Suprapubic skin (tissue), 3 donors: ENCODE data around the gene GSC.

Experiments
- EP300 ChIP-seq: sonication (generic); formaldehyde crosslinking; IDR thresholded peaks from one replicate; pipeline ENCODE4 v1.6.1; 2017; ENCODE audit warnings: antibody characterized with exemption
- TF ChIP-seq, protein P1 (sequence below), 2 donors: fragments of 200-600 bp in 1 of 2; fragments of 450-650 bp in 1 of 2; sonication (generic) in 1 of 2; IDR thresholded peaks; one replicate each; pipeline ENCODE4 v1.5.1; 2016 to 2019; ENCODE audit warnings: antibody characterized with exemption in 2 of 2, mild to moderate bottlenecking in 1 of 2, moderate library complexity in 1 of 2

GRCh38 chr14:94773061-94773648, 3.2 kb upstream of the GSC start:
- TF ChIP-seq, protein P1, sequence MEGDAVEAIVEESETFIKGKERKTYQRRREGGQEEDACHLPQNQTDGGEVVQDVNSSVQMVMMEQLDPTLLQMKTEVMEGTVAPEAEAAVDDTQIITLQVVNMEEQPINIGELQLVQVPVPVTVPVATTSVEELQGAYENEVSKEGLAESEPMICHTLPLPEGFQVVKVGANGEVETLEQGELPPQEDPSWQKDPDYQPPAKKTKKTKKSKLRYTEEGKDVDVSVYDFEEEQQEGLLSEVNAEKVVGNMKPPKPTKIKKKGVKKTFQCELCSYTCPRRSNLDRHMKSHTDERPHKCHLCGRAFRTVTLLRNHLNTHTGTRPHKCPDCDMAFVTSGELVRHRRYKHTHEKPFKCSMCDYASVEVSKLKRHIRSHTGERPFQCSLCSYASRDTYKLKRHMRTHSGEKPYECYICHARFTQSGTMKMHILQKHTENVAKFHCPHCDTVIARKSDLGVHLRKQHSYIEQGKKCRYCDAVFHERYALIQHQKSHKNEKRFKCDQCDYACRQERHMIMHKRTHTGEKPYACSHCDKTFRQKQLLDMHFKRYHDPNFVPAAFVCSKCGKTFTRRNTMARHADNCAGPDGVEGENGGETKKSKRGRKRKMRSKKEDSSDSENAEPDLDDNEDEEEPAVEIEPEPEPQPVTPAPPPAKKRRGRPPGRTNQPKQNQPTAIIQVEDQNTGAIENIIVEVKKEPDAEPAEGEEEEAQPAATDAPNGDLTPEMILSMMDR (IDR thresholded peaks at IDR 0.05): no peak
- no peak for TF ChIP-seq EP300
